ENCODE measurements around the gene PLXDC2. TPM values are rescaled to one million over a fixed set of nuclear protein-coding genes. Genes with fewer than 3 reads are reported as not detected.

Gene PLXDC2
- total RNA-seq, 1 experiment from 2014 or later = 0.21 TPM

- Histone ChIP-seq H3K36me3 (ENCODE audit: control insufficient read depth, insufficient read depth, low read length) (no peaks in the 10 kb centered on the region), H3K27ac (ENCODE audit: low read length) (no peak overlapping the region), H3K4me3 (ENCODE audit: low read depth in 2 of 2, low read length in 2 of 2) (no peak overlapping the region), H3K4me1 (ENCODE audit: control insufficient read depth, insufficient read depth, low read length) (no peaks in the 10 kb centered on the region), H3K27me3 (ENCODE audit: control insufficient read depth, insufficient read depth, low read length) (no peaks in the 10 kb centered on the region), H3K9me3 (ENCODE audit: control insufficient read depth, insufficient read depth, low read depth, low read length) (no peaks in the 10 kb centered on the region)
- intact Hi-C loops (cut with micrococcal nuclease; ENCODE audit: unreplicated experiment) (no loop called here), in situ Hi-C loops (cut with HindIII; ENCODE audit: low pct_unique_long_range_greater_than_20kb, low sequenced_read_pairs) (no loop called here)
- no TSS peak for BruUV-seq (replicated peaks)
- DNase-seq (ENCODE audit: low read depth, low spot score) (no peak), ATAC-seq (no peak)
- TF ChIP-seq POLR2AphosphoS5 (IDR thresholded peaks at IDR 0.05; ENCODE audit: low read depth, low read length) = no peak
- TF ChIP-seq TCF7L2 (IDR thresholded peaks at IDR 0.05; ENCODE audit: low read depth, low read length) = no peak
- TF ChIP-seq CTCF (IDR thresholded peaks at IDR 0.05) = no peak
- TF ChIP-seq SIN3A (IDR thresholded peaks at IDR 0.05; ENCODE audit: borderline replicate concordance, insufficient read depth, low read depth, low read length) = no peak
- TF ChIP-seq, protein P1, sequence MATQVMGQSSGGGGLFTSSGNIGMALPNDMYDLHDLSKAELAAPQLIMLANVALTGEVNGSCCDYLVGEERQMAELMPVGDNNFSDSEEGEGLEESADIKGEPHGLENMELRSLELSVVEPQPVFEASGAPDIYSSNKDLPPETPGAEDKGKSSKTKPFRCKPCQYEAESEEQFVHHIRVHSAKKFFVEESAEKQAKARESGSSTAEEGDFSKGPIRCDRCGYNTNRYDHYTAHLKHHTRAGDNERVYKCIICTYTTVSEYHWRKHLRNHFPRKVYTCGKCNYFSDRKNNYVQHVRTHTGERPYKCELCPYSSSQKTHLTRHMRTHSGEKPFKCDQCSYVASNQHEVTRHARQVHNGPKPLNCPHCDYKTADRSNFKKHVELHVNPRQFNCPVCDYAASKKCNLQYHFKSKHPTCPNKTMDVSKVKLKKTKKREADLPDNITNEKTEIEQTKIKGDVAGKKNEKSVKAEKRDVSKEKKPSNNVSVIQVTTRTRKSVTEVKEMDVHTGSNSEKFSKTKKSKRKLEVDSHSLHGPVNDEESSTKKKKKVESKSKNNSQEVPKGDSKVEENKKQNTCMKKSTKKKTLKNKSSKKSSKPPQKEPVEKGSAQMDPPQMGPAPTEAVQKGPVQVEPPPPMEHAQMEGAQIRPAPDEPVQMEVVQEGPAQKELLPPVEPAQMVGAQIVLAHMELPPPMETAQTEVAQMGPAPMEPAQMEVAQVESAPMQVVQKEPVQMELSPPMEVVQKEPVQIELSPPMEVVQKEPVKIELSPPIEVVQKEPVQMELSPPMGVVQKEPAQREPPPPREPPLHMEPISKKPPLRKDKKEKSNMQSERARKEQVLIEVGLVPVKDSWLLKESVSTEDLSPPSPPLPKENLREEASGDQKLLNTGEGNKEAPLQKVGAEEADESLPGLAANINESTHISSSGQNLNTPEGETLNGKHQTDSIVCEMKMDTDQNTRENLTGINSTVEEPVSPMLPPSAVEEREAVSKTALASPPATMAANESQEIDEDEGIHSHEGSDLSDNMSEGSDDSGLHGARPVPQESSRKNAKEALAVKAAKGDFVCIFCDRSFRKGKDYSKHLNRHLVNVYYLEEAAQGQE (IDR thresholded peaks at IDR 0.05; ENCODE audit: insufficient read depth in 1 of 2, low read depth in 2 of 2, low read length in 1 of 2) = no peak
- ChIA-PET POLR2A (no interaction called here), CTCF (no interaction called here)
These were observed 484.5 kb downstream of the PLXDC2 start for GRCh38 chr10:20300735-20301134.

DNA sequence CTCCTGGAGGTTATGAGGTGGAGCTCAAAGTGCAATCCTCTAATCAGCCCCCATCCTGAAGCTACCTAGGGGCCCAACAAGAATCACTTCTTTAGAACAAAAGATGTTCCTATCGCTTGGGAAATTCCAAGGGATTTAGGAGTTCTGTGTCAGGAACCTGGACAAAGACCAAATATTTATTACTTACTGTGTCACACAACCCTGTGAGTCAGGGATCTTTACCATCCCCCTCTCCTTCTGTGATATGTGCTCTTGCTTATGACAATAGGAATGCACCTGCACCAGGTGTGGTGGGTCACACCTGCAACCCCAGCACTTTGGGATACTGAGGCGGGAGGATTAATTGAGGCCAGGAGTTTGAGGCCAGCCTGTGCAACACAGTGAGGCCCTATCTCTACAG lies 485.8 kb downstream of the PLXDC2 start:
- ATAC-seq (no peak), DNase-seq (ENCODE audit: low read depth, low spot score) (no peak)
- no peaks in the 10 kb centered on the region for H3K27me3 ChIP-seq (ENCODE audit: control insufficient read depth, insufficient read depth, low read length)
- no peaks in the 10 kb centered on the region for H3K36me3 ChIP-seq (ENCODE audit: control insufficient read depth, insufficient read depth, low read length)
- intact Hi-C loops (cut with micrococcal nuclease; ENCODE audit: unreplicated experiment) = no loop called here
- H3K9me3 ChIP-seq (ENCODE audit: control insufficient read depth, insufficient read depth, low read depth, low read length) = no peaks in the 10 kb centered on the region
- CTCF ChIA-PET = no interaction called here
- in situ Hi-C loops (cut with HindIII; ENCODE audit: low pct_unique_long_range_greater_than_20kb, low sequenced_read_pairs) = no loop called here
- H3K27ac ChIP-seq (ENCODE audit: low read length) = no peak overlapping the region
- TF ChIP-seq TCF7L2 (IDR thresholded peaks at IDR 0.05; ENCODE audit: low read depth, low read length) (no peak), POLR2AphosphoS5 (IDR thresholded peaks at IDR 0.05; ENCODE audit: low read depth, low read length) (no peak), CTCF (IDR thresholded peaks at IDR 0.05) (no peak), SIN3A (IDR thresholded peaks at IDR 0.05; ENCODE audit: borderline replicate concordance, insufficient read depth, low read depth, low read length) (no peak)
- TF ChIP-seq, protein P1 (IDR thresholded peaks at IDR 0.05; ENCODE audit: insufficient read depth in 1 of 2, low read depth in 2 of 2, low read length in 1 of 2) = no peak
- BruUV-seq (replicated peaks) = no TSS peak
- no peaks in the 10 kb centered on the region for H3K4me1 ChIP-seq (ENCODE audit: control insufficient read depth, insufficient read depth, low read length)
- POLR2A ChIA-PET = no interaction called here
- no peak overlapping the region for H3K4me3 ChIP-seq (ENCODE audit: low read depth in 2 of 2, low read length in 2 of 2)

All from Panc1 (cell line).